ENCODE measurements around the gene HEMGN.
"Not testable (repeated sequence)": the region's sequence is repeated elsewhere in the genome, so short reads cannot be mapped to it uniquely, and the experiment has no call there.

Gene HEMGN

DNA sequence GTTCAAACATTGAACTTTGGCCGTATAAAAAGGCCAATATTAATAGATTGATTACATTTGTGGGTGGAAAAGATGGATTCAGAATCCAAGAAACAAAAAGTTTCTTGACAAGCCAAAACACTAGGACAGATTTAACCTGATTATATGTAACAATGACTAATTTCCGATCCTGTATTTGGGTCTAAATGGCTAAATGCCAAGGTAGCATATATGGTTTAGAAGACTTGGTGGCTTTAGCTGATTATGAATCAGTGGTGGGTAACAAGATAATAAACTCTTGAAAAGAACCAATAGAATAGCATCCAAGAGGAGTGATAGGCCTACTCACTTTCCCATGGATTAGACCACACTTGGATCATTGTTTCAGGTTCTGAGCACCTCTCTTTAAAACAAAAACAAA lies 23.4 kb upstream of the HEMGN start:
- Histone ChIP-seq H3K27me3 (ENCODE audit: control insufficient read depth, insufficient read depth, low read length) (peaks cover 30% of the 10 kb centered on the region), H3K9ac (ENCODE audit: low read depth, low read length) (no peak overlapping the region), H3K9me3 (ENCODE audit: control insufficient read depth, insufficient read depth, low read length) (no peaks in the 10 kb centered on the region), H3K4me1 (ENCODE audit: control insufficient read depth, insufficient read depth, low read length) (no peaks in the 10 kb centered on the region), H3K36me3 (ENCODE audit: control insufficient read depth, insufficient read depth, low read length) (no peaks in the 10 kb centered on the region), H3K4me3 (ENCODE audit: low read depth, low read length) (no peak overlapping the region)

DNA sequence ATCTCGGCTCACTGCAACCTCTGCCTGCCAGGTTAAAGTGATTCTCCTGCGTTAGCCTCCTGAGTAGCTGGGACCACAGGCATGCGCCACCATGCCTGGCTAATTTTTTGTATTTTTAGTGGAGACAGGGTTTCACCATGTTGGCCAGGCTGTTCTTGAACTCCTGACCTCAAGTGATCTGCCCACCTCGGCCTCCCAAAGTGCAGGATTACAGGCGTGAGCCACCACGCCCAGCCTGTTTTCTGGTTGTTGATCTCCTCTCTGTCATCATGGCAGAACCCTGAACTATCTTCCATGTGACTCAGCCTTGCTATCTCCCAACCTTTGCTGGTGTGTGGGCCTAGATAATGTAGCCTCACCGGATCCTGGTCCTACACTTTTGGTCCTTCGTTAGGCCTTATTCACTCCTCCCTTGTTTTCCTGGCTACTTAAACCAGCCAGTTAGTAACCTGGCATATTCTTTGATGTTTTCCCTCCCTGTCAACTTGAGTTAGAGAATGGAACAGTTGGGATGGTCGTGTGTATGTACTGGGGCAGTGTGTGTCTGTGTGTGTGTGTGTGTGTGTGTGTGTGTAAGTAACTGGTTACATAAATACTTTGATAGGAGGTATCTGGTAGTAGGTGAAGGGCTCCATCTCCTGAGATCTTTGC lies 22.8 kb upstream of the HEMGN start:
- H3K4me3 ChIP-seq (ENCODE audit: low read depth, low read length); H3K36me3 ChIP-seq (ENCODE audit: control insufficient read depth, insufficient read depth, low read length); H3K4me1 ChIP-seq (ENCODE audit: control insufficient read depth, insufficient read depth, low read length); H3K9me3 ChIP-seq (ENCODE audit: control insufficient read depth, insufficient read depth, low read length); H3K9ac ChIP-seq (ENCODE audit: low read depth, low read length): not testable (repeated sequence)
- peaks cover 28% of the 10 kb centered on the region for H3K27me3 ChIP-seq (ENCODE audit: control insufficient read depth, insufficient read depth, low read length)

DNA sequence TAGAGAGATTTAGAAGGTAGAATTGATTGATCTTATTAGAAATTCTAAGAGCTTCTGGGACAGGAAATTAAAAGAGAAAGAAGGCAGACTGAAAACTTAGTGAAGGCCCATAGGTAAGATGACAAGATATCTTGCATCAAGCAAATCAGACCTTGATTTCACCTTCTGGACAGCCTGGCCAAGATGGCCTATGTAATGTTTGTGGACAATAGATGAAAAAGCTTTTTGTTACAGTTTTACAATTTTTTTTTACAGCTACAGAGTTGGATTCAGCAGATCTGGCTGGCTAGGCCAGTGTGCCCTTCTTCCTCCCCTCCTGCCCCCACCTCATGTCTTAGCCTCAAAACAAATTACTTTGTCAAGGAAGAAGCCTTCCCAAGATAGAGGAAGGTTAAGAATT lies 21.6 kb upstream of the HEMGN start:
- H3K9me3 ChIP-seq (ENCODE audit: control insufficient read depth, insufficient read depth, low read length): no peaks in the 10 kb centered on the region
- no peaks in the 10 kb centered on the region for H3K36me3 ChIP-seq (ENCODE audit: control insufficient read depth, insufficient read depth, low read length)
- H3K4me1 ChIP-seq (ENCODE audit: control insufficient read depth, insufficient read depth, low read length): no peaks in the 10 kb centered on the region
- peaks cover 18% of the 10 kb centered on the region for H3K27me3 ChIP-seq (ENCODE audit: control insufficient read depth, insufficient read depth, low read length)
- no peak overlapping the region for H3K9ac ChIP-seq (ENCODE audit: low read depth, low read length)
- H3K4me3 ChIP-seq (ENCODE audit: low read depth, low read length): no peak overlapping the region

DNA sequence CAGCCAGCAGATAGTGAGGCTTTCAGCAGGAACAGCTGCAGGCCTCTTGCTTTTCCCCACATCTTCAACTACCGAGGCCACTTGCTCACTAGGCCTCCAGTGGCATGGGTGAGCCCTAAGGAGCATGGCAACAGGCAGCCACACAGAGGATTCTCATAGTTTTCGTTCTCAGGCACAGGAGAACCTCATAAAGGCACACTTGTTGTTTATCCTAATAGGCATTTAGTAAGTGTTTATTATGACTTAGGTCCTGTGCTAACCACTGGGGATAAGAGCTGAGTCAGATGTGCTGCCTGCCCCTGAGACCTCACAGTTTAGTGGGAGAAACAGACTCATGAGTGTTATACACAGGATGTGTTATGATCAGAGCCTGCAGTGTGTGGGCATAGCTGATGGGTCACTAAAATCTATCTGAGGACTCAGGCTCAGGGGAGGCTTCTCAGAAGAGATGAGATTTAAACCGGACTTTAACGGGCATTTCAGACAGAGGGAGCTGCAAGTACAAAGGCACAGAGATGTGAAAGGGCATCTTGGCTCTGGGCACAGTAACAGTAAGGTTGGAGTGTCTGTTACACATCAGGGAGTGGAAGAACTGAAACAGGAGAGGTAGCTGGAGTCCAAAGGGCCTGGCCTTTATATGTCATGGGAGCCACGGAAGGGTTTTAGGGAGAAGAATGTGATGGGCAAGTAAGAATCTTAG lies 21.0 kb upstream of the HEMGN start:
- H3K4me1 ChIP-seq (ENCODE audit: control insufficient read depth, insufficient read depth, low read length): no peaks in the 10 kb centered on the region

DNA sequence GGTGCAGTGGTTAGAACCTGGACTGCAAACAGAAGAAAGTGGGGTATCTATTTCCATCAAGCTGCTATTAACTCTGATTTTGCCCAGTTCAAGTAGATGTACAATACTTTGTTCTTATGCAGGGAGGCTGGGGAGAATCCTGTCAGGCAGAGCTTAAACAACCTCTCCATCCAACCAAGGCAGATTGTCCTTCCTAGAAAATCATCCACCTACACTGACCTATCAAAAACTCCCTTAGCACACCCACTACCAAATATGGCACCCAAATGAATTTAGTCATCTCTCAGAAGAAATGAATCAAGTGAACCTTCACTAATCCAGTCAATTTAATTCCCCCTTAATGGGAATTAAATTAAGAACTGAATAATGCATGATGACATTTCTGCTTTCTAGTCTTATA lies 18.4 kb upstream of the HEMGN start:
- Histone ChIP-seq H3K4me1 (ENCODE audit: control insufficient read depth, insufficient read depth, low read length) (no peaks in the 10 kb centered on the region), H3K4me3 (ENCODE audit: low read depth, low read length) (no peak overlapping the region), H3K36me3 (ENCODE audit: control insufficient read depth, insufficient read depth, low read length) (no peaks in the 10 kb centered on the region), H3K9ac (ENCODE audit: low read depth, low read length) (no peak overlapping the region), H3K9me3 (ENCODE audit: control insufficient read depth, insufficient read depth, low read length) (no peaks in the 10 kb centered on the region), H3K27me3 (ENCODE audit: control insufficient read depth, insufficient read depth, low read length) (peaks cover 11% of the 10 kb centered on the region)

More for the DNA sequence above, 21.0 kb upstream of the HEMGN start:
- Histone ChIP-seq H3K9me3 (ENCODE audit: control insufficient read depth, insufficient read depth, low read length) (no peaks in the 10 kb centered on the region), H3K36me3 (ENCODE audit: control insufficient read depth, insufficient read depth, low read length) (no peaks in the 10 kb centered on the region), H3K9ac (ENCODE audit: low read depth, low read length) (no peak overlapping the region), H3K4me3 (ENCODE audit: low read depth, low read length) (no peak overlapping the region), H3K27me3 (ENCODE audit: control insufficient read depth, insufficient read depth, low read length) (peaks cover 18% of the 10 kb centered on the region)

GRCh38 chr9:97954550-97954989 lies 16.6 kb upstream of the HEMGN start:
- Histone ChIP-seq H3K27me3 (ENCODE audit: control insufficient read depth, insufficient read depth, low read length) (peaks cover 2% of the 10 kb centered on the region), H3K4me1 (ENCODE audit: control insufficient read depth, insufficient read depth, low read length) (no peaks in the 10 kb centered on the region), H3K36me3 (ENCODE audit: control insufficient read depth, insufficient read depth, low read length) (no peaks in the 10 kb centered on the region), H3K9me3 (ENCODE audit: control insufficient read depth, insufficient read depth, low read length) (no peaks in the 10 kb centered on the region), H3K9ac (ENCODE audit: low read depth, low read length) (no peak overlapping the region), H3K4me3 (ENCODE audit: low read depth, low read length) (no peak overlapping the region)

DNA sequence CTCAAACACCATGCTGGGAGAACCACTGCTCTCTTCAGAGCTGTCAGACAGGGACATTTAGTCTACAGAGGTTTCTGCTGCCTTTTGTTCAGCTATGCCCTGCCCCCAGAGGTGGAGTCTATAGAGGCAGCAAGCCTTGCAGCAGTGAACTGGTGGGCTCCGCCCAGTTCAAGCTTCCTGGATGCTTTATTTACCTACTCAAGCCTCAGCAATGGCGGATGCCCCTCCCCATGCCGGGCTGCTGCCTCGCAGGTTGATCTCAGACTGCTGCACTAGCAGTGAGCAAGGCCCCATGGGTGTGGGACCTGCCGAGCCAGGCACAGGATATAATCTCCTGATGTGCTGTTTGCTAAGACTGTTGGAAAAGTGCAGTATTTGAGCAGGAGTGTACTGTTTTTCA lies 12.9 kb upstream of the HEMGN start:
- H3K4me3 ChIP-seq (ENCODE audit: low read depth, low read length): not testable (repeated sequence)

GRCh38 chr9:97947094-97947493 lies 9.1 kb upstream of the HEMGN start:
- not testable (repeated sequence) for H3K4me1 ChIP-seq (ENCODE audit: control insufficient read depth, insufficient read depth, low read length); H3K36me3 ChIP-seq (ENCODE audit: control insufficient read depth, insufficient read depth, low read length); H3K4me3 ChIP-seq (ENCODE audit: low read depth, low read length); H3K9ac ChIP-seq (ENCODE audit: low read depth, low read length); H3K9me3 ChIP-seq (ENCODE audit: control insufficient read depth, insufficient read depth, low read length)
- peaks cover 28% of the 10 kb centered on the region for H3K27me3 ChIP-seq (ENCODE audit: control insufficient read depth, insufficient read depth, low read length)

More for the DNA sequence above, 12.9 kb upstream of the HEMGN start:
- H3K36me3 ChIP-seq (ENCODE audit: control insufficient read depth, insufficient read depth, low read length); H3K27me3 ChIP-seq (ENCODE audit: control insufficient read depth, insufficient read depth, low read length); H3K4me1 ChIP-seq (ENCODE audit: control insufficient read depth, insufficient read depth, low read length); H3K9me3 ChIP-seq (ENCODE audit: control insufficient read depth, insufficient read depth, low read length); H3K9ac ChIP-seq (ENCODE audit: low read depth, low read length): not testable (repeated sequence)

- H3K9ac ChIP-seq (ENCODE audit: low read depth, low read length); H3K4me3 ChIP-seq (ENCODE audit: low read depth, low read length); H3K36me3 ChIP-seq (ENCODE audit: control insufficient read depth, insufficient read depth, low read length); H3K4me1 ChIP-seq (ENCODE audit: control insufficient read depth, insufficient read depth, low read length); H3K9me3 ChIP-seq (ENCODE audit: control insufficient read depth, insufficient read depth, low read length): not testable (repeated sequence)
- H3K27me3 ChIP-seq (ENCODE audit: control insufficient read depth, insufficient read depth, low read length): peaks cover 43% of the 10 kb centered on the region
Observed at GRCh38 chr9:97945470-97945869, 7.5 kb upstream of the HEMGN start.

DNA sequence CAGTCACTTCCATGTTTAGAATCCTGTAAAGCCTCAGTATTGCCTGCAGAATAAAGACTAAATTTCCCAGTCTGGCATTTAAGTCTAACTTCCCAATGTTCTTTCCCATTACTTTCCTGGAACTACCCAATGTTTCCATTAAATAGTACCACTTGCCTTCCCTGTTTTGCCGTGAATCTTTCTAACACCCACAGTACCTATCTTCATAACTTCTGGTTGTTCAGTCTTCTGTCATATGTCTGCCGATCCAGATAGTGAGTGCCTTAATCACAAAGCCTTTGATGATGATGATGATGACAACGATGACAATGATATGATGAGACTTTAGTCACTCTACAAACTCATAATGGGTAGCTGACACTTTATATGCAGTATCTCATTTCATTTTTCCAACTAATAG lies 6.6 kb upstream of the HEMGN start:
- Histone ChIP-seq H3K27me3 (ENCODE audit: control insufficient read depth, insufficient read depth, low read length) (peaks cover 52% of the 10 kb centered on the region), H3K4me3 (ENCODE audit: low read depth, low read length) (no peak overlapping the region), H3K9me3 (ENCODE audit: control insufficient read depth, insufficient read depth, low read length) (no peaks in the 10 kb centered on the region), H3K4me1 (ENCODE audit: control insufficient read depth, insufficient read depth, low read length) (no peaks in the 10 kb centered on the region), H3K9ac (ENCODE audit: low read depth, low read length) (no peak overlapping the region), H3K36me3 (ENCODE audit: control insufficient read depth, insufficient read depth, low read length) (no peaks in the 10 kb centered on the region)

- H3K36me3 ChIP-seq (ENCODE audit: control insufficient read depth, insufficient read depth, low read length): no peaks in the 10 kb centered on the region
- H3K9ac ChIP-seq (ENCODE audit: low read depth, low read length): no peak overlapping the region
- H3K9me3 ChIP-seq (ENCODE audit: control insufficient read depth, insufficient read depth, low read length): no peaks in the 10 kb centered on the region
- H3K4me1 ChIP-seq (ENCODE audit: control insufficient read depth, insufficient read depth, low read length): no peaks in the 10 kb centered on the region
- peaks cover 63% of the 10 kb centered on the region for H3K27me3 ChIP-seq (ENCODE audit: control insufficient read depth, insufficient read depth, low read length)
- no peak overlapping the region for H3K4me3 ChIP-seq (ENCODE audit: low read depth, low read length)
Observed at GRCh38 chr9:97943308-97943855, 5.4 kb upstream of the HEMGN start.

GRCh38 chr9:97941323-97941722 lies 3.4 kb upstream of the HEMGN start:
- Histone ChIP-seq H3K9ac (ENCODE audit: low read depth, low read length) (no peak overlapping the region), H3K9me3 (ENCODE audit: control insufficient read depth, insufficient read depth, low read length) (no peaks in the 10 kb centered on the region), H3K4me3 (ENCODE audit: low read depth, low read length) (no peak overlapping the region), H3K36me3 (ENCODE audit: control insufficient read depth, insufficient read depth, low read length) (no peaks in the 10 kb centered on the region), H3K27me3 (ENCODE audit: control insufficient read depth, insufficient read depth, low read length) (peaks cover 73% of the 10 kb centered on the region), H3K4me1 (ENCODE audit: control insufficient read depth, insufficient read depth, low read length) (no peaks in the 10 kb centered on the region)
